GM21423 (cell line): Measurements from ENCODE around the gene FEV.
A peak's percentile ranks its signal among the peaks of the same experiment; 100 is the strongest.

Experiments used
- ATAC-seq: cut with Tn5 transposase; IDR thresholded peaks from one replicate; pipeline ENCODE4 v1.9.1; 2021; ENCODE audit warnings: mild to moderate bottlenecking, moderate library complexity; ENCODE audit not compliant: unreplicated experiment

The FEV gene

DNA sequence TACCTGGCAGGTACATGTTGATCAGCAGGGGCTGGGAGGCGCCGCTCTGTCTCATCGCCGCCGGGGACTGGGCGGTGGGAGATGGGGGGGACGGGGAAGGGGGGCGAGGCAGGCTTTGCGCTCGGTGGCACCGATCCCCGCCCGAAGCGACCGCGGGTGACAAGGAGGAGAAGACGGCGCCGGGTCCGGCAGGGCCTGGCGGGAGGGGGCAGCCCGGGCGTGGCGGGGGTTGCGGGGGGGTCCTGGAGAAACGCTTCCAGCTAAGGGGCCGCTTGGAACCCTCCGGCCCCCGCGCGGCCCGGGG is at the start of gene FEV:
Gene FEV, minus strand, starts transcription at position 164 of the 304 bp plus-strand sequence. Its CDS starts 109 bp downstream, at position 55.
- no peak for ATAC-seq

DNA sequence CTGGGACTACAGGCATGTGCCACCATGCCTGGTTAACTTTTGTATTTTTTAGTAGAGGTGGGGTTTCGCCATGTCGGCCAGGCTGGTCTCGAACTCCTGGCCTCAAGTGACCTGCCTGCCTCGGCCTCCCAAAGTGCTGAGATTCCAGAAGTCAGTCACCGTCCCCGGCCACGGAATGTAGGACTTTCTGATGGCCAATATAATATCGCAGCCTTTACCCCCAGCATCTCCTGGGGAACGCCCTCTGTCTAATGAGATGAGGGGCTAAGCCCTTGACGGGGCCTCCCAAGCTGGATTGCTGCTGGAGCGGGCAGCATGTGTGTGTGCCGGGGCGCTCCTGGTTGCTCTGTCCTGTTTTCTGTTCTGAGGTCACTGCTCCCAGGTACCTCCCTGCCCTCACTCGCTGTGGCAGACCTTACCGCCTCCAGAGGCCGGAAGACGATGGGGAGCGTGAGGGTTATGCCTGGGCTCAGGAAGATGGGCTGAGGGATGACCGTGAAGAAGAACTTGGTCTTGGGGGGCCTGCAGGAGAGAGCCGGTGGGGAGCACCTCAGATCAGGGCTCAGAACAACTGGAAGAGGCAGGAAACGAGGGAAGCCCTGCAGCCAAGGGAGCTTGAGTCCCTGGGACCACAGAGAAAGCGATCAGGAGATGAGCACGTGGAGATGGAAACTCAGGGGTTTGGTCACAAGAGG is 47.2 kb upstream of the FEV start:
- ATAC-seq = no peak

DNA sequence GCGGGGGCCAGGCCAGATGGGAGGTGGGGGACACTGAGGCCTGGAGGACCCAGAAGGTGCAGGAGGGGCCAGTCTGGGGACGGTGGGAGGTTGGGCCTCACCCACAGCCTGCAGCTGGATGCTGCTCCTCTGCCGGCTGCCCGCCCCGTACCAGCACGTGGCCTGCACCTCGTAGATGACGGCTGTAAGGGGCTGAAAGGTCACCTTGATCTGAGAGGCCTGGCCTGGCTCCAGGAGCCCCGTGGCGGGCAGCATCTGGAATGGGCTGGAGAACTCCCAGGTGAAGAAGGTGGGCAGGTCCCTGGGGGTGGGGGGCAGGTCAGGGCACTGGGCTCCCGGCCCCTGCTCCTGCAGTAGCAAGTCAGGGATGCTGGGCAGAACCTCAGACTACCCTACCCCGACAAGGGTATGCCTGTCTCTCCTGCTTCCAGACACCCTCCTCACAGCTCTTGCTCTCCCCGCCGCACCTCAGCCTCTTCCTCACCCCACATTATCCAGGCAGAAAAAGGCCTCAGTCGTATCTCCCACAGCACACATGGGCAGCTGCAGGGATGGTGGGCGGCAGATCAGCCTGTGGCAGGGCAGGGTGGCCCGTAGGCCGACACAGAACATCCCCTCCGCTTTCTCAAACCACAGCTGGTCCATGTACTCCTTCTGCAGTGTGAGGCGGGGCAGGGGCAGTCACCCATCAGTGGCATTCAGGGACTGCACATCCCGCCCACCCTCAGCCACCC is 46.2 kb upstream of the FEV start:
- no peak for ATAC-seq

DNA sequence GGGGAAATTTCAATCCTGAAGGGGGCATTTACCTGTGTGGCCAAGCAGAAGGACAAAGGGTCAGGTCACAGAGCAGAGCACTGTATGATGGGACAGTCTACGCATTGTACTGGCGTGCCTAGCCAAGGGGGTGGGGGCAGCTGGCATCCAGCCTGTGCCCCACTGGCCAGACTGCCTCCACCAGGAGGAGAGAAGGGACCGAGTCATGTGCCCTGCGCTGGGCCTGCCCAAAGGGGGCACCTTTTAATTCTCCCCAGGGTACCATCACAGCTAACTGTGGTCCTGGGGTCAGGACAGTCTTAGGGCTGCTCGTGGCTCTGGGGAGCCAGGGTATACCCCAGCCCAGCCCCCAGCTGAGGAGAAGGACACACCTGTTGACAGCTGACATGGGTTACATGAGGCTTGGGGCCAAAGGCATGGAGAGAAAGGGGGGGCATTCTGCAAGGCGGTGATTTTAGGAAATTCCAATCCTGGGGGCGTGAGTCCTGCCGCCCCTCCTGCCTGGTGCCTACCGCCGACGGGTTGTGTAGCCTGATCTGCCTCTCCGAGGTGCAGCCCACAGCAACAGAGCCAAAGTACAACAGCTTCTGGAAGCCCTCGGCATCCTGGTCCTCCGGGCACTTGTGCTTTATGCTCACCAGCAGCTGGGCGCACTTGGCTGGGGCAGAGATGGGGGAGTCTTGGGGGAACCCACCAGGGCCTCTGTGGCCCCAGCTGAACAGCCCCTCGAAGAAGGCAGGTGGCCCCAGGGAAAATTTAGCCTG is 45.4 kb upstream of the FEV start:
- ATAC-seq = no peak

DNA sequence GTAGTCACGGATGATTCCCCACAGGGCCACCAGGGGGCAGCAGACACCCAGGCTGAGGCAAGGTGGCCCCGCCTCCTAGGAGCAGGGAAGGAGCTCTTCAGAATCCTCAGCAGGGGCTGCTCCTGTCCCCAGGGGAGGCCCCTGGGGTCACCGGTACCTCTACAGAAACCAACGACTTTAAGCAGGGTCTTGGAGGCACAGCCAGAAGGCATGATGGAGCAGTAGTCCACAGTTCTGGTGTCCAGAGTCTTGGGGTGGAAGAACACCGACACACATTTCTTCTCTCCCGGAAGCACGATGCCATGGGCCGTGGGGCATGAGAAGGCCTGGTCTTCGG is 44.8 kb upstream of the FEV start:
- peak; percentile 69 for ATAC-seq

DNA sequence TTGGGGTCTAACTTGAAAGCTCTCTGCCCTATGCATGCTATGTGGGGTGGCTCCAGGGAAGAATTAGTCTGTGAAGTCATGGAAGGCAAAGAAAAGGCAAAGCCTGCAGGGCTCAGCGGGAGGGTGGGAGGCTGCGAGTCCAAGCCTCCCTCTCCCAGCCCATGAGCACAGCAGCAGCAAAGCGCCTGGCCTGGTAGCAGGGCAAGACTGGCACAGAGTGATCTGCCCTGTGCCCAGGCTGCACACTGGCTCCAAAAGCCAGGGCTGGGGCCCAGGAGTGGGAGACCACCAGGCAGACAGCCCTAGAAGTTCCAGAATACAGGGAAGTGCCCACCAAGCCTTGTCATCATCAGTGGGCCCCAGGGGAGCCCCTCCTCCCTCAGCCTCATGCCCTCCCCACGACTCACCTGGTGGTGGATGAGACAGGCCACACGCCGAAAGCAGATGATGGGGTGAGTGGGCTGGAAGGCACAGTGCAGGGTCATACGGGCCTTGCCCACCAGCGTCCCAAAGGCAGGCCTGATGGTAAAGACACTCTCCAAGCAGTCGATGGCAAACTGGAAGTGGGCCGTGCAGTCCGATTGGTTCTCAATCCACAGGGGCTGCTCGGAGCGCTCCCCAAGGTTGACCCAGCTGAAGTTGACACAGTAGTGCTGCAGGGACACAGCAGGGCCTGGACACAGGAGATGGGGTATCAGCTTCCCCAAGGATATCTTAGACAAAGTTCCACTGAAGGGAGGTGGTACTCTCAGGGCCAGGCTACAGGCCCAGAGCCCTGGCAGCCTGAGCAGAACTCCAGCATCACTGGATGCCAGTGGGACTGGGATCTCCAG is 44.2 kb upstream of the FEV start:
- ATAC-seq = no peak

DNA sequence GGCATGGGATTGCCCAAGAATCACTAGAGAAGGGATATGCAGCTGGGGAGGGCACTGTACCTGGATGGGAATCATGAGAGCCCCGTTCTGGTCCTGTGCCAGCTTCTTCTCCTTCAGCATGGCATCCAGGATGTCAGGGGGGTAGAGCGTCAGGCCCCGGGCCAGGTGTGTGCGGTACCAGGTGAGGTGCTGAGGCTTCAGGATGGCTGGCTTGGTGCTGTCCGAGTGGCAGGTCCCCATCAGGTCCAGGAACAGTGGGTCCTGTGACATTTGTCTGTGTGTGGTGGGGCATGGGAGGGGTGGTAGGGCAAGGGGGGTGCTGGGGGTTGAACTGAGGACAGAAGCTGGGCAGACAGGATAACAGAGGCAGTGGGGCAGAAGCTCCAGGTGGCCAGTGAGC is 43.2 kb upstream of the FEV start:
- ATAC-seq = no peak

DNA sequence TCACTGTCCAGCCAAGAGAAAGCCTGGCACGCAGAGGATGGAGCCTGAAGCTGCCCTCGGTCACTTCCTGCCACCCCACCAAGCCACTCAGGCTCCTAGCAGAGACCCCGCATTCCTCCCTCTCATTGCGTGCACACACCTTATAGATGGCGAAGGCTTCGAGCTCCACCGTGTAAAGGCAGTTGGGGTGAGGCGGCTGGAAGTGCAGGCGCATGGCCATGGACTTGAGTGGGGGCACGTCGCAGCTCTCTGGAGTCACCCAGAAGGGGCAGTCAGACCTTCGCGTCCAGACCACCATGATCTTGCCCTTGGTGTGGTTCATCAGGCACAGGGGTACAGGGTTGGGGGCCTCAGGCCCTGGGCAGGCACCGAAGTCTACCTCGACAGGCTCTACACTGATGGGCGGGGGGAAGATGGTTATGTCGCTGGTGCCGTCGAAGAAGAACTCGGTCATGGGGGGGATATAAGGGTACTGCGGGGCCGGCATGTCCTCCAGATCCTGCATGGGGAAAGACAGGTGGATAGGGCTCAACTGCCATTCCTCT is 42.6 kb upstream of the FEV start:
- ATAC-seq = no peak

DNA sequence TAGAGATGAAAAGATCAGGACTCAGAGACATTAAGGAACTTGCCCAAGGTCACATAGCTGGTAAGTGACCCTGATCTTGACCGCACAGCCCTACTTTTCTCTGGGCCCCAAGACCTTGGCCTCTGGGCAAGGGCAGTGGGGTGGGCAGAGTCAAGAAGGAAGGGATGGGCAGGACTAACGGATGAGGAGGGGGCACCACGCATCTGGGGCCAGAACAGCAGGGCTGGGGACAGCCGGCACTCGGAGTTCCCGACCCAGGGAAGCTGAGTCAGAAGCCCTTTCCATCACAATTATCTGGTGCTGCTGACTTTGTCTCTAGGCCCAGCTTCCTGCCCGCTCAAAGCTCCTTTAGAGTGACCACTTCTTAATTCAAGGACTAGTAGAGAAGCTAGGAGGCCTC is 42.0 kb upstream of the FEV start:
- no peak for ATAC-seq

DNA sequence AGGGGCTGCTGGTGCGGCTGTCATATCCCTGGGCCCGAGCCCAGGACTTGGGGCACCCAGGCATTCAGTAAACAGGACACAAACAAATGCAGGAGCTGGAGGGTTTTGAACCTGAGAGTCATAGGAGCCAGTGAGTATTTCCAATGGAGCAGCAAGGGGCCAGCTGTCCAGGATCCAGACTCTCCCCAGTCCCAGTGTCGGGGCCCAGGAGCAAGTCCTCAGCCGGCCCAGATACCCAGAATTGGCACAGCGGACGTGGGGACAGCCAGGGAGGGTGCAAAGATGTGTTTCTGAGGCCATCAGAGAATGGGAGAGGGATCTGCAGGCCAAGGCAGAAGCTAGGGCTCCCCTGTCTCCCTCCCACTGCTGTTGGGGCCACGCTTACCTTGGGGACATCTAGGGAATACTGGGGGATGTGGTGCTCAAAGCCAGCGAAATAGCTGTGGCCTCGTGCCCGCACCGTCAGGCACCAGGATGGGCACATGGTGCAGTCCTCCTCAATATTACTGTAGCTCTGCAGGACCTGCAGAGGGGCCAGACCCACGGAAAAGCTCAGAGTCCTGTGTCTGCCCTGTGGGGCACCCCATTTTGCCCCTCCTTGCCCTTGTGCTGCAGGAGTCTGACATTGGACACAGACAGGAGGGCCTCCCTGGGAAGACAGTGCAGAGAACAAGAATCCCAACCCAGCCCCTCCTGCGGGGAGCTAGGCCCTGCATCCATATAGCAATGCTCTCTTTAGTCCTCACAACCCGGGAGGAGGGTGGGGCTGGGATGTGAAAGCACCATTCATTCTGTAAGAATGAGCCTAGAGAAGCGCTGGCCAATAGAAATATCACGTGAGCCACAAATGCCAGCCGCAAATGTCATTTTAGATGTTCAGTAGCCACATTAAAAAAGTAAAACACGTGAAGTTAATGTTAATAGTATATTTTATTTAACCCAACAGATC is 40.9 kb upstream of the FEV start:
- ATAC-seq = no peak

DNA sequence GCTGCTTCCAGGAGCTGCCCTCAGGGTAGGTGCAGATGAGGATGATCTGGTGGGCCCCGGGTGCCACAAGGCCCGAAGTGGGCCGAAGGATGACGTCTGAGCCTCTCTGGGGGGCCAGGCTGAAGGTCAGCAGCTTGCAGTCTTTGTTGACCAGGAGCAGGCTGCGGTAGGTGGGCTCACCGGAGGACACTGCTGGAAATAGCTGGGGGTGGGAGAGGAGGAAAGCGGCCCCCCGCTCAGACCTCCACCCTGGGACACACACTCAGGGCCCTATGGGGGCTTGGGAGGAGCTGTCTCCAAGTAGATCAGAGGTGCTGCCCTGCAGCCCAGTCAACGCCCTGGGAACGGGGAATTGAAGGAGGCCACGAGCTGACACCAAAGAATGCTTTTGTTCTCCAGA is 39.1 kb upstream of the FEV start:
- ATAC-seq = no peak

DNA sequence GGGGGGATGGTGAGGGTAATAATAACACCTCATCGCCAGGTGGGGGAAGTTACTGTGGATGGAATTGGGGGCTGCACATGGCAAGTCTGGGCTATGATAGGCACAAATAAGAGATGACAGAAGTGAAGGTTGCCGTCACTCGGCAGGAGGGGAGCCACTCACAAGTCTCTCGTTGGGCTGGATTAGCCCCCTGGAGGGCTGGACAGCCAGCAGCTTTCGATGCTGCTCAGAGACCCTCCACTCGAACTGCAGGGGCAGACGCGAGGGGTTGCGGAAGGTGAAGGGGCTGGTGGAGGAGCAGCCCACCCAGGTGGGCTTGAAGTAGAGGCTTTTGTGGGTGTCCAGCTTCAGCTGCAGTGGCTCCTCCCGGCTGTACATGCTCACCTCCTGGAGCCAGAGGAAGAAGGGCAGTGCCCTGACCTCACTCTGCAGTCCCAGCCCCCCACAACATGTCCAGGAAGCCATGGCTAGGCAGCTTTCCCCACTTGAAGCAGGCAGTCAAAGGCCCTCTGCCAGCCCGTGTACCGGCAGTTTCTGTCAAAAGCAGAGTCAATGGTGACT is 38.1 kb upstream of the FEV start:
- ATAC-seq = no peak

DNA sequence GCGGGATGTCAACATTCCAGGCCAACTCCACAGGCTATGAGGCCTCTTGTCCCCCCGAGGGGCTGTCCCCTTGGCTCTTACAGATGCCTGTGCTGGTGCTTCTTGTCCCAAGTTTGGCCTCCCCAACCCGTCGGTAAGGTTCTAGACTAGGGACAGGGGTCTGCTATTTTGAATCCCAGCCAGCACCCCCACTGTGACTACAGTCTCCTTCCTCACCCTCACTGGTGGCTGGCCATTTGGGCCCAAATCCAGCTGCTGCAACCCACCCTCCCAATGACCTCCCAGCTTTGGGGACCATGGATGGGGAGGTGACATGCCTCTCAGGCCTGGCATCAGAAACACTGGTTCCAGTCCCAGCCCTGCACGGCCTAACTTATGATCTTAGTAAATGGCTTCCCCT is 37.6 kb upstream of the FEV start:
- ATAC-seq = no peak

DNA sequence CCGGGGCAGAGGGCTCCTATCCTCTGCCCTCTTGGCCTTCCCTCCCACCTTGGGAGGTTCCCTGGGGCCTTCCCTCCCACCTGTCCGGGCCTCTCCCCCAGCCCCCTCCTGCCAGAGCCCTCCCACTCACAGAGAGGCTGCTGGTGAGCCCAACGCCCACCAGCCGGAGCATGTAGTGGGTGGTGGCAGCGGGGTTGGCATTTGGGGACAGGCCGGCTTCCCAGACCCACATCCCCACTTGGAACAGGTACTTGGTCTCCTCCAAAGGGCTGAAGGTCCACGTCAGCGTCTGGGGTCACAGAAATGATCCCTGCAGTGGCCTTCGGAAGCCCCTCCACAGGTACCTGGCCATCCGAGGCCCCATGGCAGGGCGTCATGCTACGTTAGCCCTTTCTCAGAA is 37.1 kb upstream of the FEV start:
- ATAC-seq = no peak

DNA sequence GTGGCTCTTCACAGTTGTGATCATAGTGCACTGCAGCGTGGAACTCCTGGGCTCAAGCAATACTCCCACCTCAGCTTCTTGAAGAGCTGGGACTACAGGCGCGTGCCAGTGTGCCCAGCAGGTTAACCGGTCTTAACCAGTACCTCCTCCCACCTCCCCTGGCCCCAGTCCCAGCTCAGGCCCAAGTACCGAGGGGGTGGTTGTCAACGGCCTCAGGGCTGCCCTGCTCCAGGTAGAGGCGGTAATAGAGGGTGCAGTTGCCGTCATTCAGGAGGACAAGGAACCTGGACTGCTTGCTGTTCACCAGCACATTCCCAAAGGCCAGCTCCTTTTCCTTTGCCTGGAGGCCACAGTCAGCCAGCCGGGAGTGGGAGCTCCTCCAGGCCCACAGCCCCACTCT is 36.6 kb upstream of the FEV start:
- no peak for ATAC-seq

DNA sequence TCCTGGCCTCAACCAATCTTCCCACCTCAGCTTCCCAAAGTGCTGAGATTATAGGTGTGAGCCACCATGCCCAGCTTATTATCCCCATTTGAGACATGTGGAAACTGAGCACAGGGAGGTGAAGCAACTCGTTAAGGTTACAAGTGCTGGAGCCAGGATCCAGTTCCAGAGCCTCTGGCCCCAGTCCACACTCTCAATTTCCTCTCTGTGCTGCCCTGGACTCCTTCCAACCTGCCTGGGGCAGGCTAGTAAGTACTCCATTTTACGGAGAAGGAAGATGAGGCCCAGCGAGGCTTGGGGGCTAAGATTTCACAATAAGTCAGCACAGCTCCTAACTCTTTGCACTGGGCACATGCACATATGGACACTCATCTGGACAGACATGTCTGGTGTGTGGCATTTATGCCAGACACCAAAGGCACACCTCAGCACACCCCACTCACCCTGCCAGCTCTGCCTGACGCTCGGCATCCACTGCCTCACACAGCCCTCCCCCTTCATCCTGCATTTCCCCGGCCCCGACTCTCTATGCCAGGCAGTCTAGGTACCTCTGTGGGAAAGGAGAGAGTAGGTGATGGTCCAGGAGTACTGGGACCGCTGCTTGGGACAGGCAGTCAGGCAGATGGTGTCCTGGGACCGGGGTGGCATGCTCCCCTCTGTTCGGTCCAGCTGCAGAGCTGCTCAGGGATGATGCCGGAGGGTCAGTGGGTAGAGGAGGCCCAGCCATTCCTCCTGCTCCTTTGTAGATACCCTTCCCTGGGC is 35.8 kb upstream of the FEV start:
- ATAC-seq = no peak

DNA sequence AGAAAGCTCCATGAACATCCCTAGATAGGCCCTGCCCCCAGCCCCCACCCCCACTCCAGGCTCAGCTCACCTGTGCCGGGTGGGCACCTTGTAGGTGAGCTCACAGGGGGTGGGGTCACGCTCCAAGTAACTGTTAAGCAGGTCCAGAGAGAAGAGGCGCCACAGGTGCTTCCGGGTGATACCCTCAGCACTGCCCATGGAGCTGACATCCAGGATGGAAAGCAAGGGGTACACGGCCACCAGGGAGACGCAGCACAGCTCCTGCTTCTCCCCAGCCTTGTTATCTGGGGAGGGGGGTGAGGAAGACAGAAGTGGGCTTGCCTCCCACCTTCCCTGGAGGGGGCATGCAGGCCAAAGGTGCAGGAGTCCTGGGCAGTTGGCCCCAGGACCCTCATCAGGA is 34.5 kb upstream of the FEV start:
- ATAC-seq = no peak

DNA sequence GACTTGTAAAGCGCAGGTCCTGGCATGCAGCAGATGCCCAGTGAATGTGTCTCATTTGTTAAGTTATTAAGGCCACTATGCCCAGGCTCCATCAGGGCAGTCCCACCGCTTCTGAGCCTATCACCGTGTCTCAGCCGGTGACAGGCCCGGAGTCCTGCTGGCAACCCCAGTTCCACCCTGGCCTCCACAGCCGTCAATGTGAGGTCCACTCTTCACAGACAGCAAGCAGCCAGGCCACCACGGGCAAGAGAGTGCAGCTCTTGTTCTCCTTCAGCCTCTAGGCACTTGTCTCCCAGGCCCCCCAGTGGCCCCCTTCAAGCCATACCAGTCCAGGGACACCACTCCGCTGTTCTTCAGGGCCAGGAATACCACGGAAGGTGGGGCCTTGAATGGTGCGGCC is 33.7 kb upstream of the FEV start:
- no peak for ATAC-seq

DNA sequence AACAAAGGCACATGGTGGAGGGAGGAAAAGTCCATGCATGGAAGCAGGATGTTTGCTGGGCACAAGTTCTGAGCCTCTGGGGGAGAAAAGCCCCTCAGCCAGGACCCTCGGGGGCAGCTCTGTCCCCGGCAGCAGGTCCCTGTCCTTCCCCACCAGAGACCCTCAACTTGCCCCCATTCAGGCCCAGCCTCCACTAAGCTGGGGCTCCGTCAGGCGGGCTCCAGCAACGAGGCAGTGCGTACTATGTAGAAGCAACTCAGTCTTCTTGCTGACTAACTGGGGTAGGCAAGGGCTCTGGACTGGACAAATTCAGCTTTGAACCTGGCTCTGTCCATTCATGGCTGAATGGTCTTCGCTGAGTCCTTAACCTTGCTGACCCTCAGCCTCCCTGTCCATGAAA is 33.3 kb upstream of the FEV start:
- ATAC-seq = no peak
